Subcutaneous adipose tissue (tissue), 4 donors: ENCODE results near the gene RGS16. TPM values are rescaled to one million over a fixed set of nuclear protein-coding genes. Genes with fewer than 3 reads are reported as not detected.

Source experiments
- total RNA-seq, 4 donors: library from RNA; depleted of rRNA; stranded (reverse); fragments of >200 nt; gene quantifications; one replicate each; pipeline ENCODE4 v1.1.0, GENCODE V29; 2016
- TF ChIP-seq, protein P1 (sequence below): fragments of 450-650 bp; IDR thresholded peaks from one replicate; pipeline ENCODE4 v1.5.1; 2016; ENCODE audit warnings: low read depth, mild to moderate bottlenecking, control low read depth, antibody characterized with exemption, moderate library complexity

The RGS16 gene
- total RNA-seq, 4 donors from 2014 or later, result 0.49 to 0.88 (median 0.80) TPM

DNA sequence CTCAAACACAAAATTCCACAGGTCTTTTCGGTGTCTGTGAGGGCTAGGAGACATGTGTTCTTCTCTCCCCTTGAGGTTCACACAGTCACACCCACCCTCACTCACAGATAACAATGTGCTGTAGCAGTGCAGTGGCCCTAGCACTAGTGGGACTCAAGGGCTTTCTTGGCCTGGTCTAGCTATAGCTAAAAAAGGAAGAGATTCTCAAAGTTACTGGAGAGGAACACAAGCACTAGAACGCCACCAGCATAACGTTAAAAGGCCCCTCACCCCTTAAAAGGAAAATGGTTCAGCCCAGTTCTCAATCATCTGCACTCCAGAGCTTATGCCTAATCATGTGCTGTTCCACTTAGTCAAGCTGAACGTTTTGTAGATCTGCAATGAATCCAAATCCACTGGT lies 40.7 kb upstream of the RGS16 start:
- TF ChIP-seq, protein P1, sequence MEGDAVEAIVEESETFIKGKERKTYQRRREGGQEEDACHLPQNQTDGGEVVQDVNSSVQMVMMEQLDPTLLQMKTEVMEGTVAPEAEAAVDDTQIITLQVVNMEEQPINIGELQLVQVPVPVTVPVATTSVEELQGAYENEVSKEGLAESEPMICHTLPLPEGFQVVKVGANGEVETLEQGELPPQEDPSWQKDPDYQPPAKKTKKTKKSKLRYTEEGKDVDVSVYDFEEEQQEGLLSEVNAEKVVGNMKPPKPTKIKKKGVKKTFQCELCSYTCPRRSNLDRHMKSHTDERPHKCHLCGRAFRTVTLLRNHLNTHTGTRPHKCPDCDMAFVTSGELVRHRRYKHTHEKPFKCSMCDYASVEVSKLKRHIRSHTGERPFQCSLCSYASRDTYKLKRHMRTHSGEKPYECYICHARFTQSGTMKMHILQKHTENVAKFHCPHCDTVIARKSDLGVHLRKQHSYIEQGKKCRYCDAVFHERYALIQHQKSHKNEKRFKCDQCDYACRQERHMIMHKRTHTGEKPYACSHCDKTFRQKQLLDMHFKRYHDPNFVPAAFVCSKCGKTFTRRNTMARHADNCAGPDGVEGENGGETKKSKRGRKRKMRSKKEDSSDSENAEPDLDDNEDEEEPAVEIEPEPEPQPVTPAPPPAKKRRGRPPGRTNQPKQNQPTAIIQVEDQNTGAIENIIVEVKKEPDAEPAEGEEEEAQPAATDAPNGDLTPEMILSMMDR, result no peak

DNA sequence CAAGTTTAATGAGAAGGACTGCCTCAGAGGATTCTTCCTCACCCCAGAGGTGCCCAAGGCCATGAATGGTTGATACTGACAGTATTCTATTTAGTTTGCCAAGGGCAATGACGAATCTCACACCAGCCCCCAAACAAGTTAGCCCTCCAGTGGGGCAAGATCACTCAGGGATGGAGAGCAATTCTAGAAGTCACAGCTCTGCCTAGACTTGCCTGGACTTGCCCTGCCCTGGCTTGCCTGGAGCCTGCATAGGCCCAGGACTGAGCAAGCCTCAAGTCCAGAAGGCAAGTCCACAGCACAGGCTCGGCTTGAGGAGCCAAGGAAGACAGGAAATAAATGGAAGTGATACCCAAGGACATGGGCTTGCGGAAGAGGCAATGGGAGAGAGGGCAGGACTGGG lies 39.5 kb upstream of the RGS16 start:
- TF ChIP-seq, protein P1, result no peak

DNA sequence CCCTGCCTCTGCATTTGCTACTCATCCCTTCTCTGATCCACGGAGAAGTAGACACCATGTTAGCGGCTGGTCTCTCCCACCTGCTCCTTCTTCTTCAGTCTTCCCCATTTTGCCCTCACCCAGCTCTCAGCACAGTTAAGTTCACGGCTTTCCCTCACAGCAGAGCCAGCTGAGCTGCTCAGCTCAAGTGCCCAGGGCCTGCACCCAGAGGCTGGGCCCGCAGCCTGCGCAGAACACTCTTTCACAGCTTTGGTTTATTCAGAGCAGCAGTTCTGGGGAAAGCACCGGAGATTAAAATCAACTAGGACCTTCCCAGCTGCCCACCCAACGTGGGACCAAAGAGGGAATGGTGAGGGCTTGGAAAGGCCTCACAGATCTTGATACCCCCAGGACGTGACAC lies 38.3 kb upstream of the RGS16 start:
- TF ChIP-seq, protein P1, result no peak

DNA sequence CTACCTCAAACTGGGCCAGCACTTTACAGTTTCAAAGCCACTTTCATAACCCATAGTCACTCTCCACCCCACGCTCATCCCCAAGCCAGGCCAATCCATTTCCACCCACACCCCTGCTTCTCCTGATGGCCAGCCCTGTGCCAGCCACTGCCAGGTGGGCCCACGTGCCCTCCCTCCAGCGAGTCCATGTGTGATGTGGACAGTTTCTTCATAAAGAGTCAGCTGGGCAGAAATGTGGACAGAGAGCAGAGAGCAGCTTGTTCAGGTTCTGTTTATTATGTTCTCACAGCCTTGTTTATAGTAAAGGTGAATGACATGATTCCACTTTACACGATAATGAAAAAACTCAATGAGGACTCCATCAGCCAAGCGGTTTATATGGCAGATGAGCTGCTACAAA lies 37.4 kb upstream of the RGS16 start:
- TF ChIP-seq, protein P1, result no peak

DNA sequence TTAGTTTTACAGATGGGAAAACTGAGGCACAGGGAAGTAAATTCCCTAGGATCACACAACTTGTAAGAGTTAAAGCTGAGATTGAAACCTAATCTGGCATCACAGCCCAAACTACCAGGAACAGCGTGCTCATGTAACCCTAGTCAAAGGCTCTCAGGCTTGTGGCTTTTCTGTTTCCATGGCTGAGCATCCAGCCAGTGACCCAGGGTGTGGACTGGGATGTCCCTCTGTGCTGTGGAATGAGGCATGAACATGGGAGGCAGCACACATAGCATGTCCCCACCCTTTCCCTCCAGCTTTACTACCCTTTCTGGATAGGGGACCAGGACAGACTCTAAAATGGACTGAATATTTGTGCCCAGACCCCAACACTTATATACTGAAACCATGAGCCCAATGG lies 35.1 kb upstream of the RGS16 start:
- TF ChIP-seq, protein P1, result no peak

DNA sequence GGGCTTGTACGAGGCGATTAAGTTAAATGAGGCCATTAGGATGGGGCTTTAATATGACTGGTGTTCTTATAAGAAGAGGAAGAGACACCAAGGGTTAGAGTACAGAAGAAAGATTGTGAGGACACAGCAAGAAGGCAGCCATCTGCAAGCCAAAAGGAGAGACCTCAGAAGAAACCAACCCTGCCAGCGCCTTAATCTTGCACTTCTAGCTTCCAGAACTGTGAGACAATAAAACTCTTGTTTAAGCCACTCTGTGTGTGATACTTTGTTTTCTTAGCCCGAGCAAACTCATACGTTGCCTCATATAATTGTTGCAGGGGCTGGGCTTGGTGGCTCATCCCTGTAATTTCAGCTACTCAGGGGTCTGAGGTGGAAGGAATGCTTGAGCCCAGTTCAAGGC lies 33.6 kb upstream of the RGS16 start:
- TF ChIP-seq, protein P1, result no peak

DNA sequence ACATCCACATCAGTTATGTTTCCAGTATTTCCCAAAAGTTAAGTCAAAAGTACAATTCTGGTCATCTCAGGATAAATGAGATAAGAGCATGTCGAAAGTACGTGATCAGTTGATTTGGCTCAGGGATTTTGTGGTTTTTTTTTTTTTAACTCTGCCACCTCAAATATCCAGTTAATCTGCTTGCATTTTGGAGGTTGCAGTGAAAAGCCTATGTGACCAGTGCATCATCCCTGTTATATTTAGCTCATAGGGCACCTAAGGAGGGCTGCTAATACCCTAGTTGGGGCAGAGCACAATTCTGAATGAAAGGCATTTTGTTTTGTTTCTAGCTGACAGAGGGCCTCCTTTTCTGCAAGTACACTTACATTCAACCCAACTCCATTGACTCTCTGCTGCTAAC lies 31.7 kb upstream of the RGS16 start:
- TF ChIP-seq, protein P1, result no peak
